Breast epithelium (tissue), 4 donors: ENCODE measurements around the gene NBAS. TPM values are rescaled to one million over a fixed set of nuclear protein-coding genes. Genes with fewer than 3 reads are reported as not detected.

Source experiments
- DNase-seq, 2 donors: peaks; one replicate each; pipeline ENCODE4 v3.0.0-alpha.2; 2019; ENCODE audit warnings: low spot score in 2 of 2
- H3K27ac ChIP-seq, 2 donors: fragments of 200-600 bp; sonication (generic) in 1 of 2; one replicate each; pipeline ENCODE4 v1.5.1; 2016 to 2019; ENCODE audit warnings: mild to moderate bottlenecking in 1 of 2
- H3K27me3 ChIP-seq, 2 donors: fragments of 200-600 bp; sonication (generic) in 1 of 2; one replicate each; pipeline versions ENCODE4 v1.5.1 to v1.6.0; 2017 to 2019; ENCODE audit warnings: control low read depth in 1 of 2, mild to moderate bottlenecking in 1 of 2
- H3K36me3 ChIP-seq: fragments of 200-600 bp; one replicate; pipeline ENCODE4 v1.5.1; 2019
- H3K4me1 ChIP-seq, 2 donors: fragments of 200-600 bp; sonication (generic); one replicate each; pipeline ENCODE4 v1.5.1; 2016 to 2019; ENCODE audit warnings: control low read depth in 1 of 2
- H3K4me3 ChIP-seq, 3 donors: fragments of 200-600 bp; sonication (generic); 1 replicate in 2 of 3; 2 replicates in 1 of 3; pipeline ENCODE4 v1.5.1; 2016 to 2019; ENCODE audit warnings: mild to moderate bottlenecking in 3 of 3, moderate library complexity in 2 of 3
- H3K9me3 ChIP-seq, 2 donors: fragments of 200-600 bp; sonication (generic) in 1 of 2; one replicate each; pipeline ENCODE4 v1.5.1; 2016 to 2019; ENCODE audit warnings: control low read depth in 1 of 2
- POLR2A ChIP-seq: fragments of 450-650 bp; IDR thresholded peaks from one replicate; pipeline ENCODE4 v1.6.1; 2016; ENCODE audit warnings: antibody characterized with exemption, mild to moderate bottlenecking, moderate library complexity
- POLR2AphosphoS5 ChIP-seq, 3 donors: sonication (generic); formaldehyde crosslinking; IDR thresholded peaks; one replicate each; pipeline ENCODE4 v1.6.1; 2017; ENCODE audit warnings: antibody characterized with exemption in 3 of 3
- intact Hi-C: fragments of 100-400 bp; cut with DNase I; formaldehyde crosslinking; loops from one replicate; pipeline ENCODE4 v1.15.1; 2023; ENCODE audit warnings: low total_unique reads
- total RNA-seq, 3 donors: library from RNA; depleted of rRNA; stranded (reverse); fragments of >200 nt; gene quantifications; one replicate each; pipeline ENCODE4 v1.1.0, GENCODE V29; 2016
- TF ChIP-seq, protein P1 (sequence below), 3 donors: fragments of 450-650 bp; IDR thresholded peaks; one replicate each; pipeline ENCODE4 v1.5.1; 2016 to 2017; ENCODE audit warnings: antibody characterized with exemption in 3 of 3, mild to moderate bottlenecking in 3 of 3, moderate library complexity in 3 of 3

Gene NBAS
- total RNA-seq, 3 donors from 2014 or later: 44.9 to 59.1 (median 45.1) TPM

DNA sequence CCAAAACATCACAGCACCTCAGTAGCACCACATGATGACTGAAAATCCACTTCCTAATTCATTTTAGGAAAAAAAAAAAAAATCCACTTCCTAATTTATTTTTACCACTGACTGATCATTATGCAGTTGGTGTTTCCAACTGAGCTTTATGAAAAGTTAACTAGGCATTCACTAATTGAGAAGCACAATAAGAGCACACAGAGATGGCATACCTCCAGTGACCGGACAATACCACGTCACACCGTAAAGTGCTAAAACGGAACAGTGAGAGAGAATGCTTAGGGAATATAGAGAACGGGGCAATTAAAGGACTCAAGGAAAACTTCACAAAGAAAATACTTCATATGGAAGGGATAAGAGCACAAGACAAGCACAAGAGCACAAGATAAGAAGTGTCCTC, 212.5 kb downstream of the NBAS start:
- Histone ChIP-seq H3K9me3 (peaks cover 0 to 13% of the 10 kb centered on the region in 2 donors), H3K36me3 (no peaks in the 10 kb centered on the region), H3K4me1 (no peaks in the 10 kb centered on the region), H3K4me3 (no peak overlapping the region), H3K27ac (no peak overlapping the region), H3K27me3 (no peaks in the 10 kb centered on the region)
- no peak for DNase-seq
- TF ChIP-seq, protein P1, sequence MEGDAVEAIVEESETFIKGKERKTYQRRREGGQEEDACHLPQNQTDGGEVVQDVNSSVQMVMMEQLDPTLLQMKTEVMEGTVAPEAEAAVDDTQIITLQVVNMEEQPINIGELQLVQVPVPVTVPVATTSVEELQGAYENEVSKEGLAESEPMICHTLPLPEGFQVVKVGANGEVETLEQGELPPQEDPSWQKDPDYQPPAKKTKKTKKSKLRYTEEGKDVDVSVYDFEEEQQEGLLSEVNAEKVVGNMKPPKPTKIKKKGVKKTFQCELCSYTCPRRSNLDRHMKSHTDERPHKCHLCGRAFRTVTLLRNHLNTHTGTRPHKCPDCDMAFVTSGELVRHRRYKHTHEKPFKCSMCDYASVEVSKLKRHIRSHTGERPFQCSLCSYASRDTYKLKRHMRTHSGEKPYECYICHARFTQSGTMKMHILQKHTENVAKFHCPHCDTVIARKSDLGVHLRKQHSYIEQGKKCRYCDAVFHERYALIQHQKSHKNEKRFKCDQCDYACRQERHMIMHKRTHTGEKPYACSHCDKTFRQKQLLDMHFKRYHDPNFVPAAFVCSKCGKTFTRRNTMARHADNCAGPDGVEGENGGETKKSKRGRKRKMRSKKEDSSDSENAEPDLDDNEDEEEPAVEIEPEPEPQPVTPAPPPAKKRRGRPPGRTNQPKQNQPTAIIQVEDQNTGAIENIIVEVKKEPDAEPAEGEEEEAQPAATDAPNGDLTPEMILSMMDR (IDR thresholded peaks at IDR 0.05): no peak
- no peak for TF ChIP-seq POLR2A
- no peak for TF ChIP-seq POLR2AphosphoS5 (IDR thresholded peaks at IDR 0.05)
- intact Hi-C loops: no loop called here

DNA sequence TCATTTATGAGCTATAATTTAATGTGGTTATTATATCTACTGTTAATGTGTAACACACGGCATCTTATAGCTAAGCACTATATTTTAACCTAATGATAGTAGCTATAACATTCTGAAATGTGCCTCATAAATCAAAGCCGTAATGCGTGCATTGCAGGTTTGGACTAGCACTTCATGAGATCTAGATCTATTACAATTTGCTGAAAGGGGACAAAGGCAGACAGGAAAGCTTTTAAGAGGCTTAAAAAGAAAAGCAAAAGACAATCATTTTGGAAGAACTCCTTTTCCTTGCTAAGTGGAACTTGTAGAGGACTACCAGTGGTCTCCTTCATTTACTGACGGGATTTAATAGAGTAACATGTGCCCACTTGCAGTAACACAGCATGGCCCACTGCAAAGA, 213.1 kb downstream of the NBAS start:
- Histone ChIP-seq H3K27me3 (no peaks in the 10 kb centered on the region), H3K27ac (no peak overlapping the region), H3K36me3 (no peaks in the 10 kb centered on the region), H3K4me1 (no peaks in the 10 kb centered on the region), H3K9me3 (peaks cover 0 to 13% of the 10 kb centered on the region in 2 donors), H3K4me3 (no peak overlapping the region)
- TF ChIP-seq, protein P1 (IDR thresholded peaks at IDR 0.05): no peak
- TF ChIP-seq POLR2AphosphoS5 (IDR thresholded peaks at IDR 0.05): no peak
- no peak for TF ChIP-seq POLR2A
- DNase-seq: no peak
- intact Hi-C loops: no loop called here

DNA sequence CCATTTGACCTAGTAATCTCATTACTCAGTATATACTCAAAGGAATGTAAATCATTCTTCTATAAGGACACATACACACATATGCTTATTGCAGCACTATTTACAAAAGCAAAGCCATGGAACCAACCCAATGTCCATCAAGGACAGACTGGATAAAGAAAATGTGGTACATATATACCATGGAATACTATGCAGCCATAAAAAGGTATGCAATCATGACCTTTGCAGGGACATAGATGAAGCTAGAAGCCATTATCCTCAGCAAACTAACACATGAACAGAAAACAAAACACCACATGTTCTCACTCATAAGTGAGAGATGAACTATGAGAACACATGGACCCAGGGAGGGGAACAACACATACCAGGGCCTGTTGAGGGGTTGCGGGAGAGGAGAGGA, 214.5 kb downstream of the NBAS start:
- TF ChIP-seq POLR2A (no peak), POLR2AphosphoS5 (IDR thresholded peaks at IDR 0.05) (no peak)
- TF ChIP-seq, protein P1 (IDR thresholded peaks at IDR 0.05): no peak
- no peak overlapping the region for H3K4me3 ChIP-seq
- intact Hi-C loops: no loop called here

DNA sequence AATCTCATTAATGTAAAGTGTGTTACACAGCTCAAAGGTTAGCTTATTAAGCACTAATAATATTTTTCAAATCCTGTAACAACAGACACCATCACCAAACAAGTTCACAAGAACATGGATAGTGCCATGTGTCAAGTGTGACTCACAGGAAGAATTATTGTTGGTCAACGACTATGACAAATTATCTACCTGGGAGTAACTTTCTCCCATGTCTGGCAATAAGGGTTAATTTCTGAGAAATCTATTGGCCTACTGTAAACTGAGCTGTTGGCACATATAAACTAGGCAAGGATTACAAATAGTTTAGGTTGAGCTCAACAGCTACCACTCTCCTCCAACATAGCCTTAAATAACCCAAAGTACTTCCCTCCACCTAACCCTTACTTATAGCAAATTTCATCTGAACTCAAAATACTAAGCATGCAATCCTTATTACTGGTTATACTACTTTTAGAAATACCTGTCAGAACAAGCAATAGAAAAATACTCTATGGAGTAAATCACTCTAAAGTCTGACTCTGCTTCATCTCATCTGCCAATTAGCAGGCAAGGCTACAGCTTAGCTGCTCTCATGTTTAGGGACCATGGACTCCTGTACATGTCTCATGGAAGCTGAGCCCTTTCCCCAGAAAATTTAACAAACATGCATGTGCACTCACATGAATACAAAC, 223.0 kb downstream of the NBAS start:
- TF ChIP-seq, protein P1 (IDR thresholded peaks at IDR 0.05): no peak
- no peak for TF ChIP-seq POLR2AphosphoS5 (IDR thresholded peaks at IDR 0.05)
- no peak for TF ChIP-seq POLR2A
- H3K4me1 ChIP-seq: no peaks in the 10 kb centered on the region
- H3K4me3 ChIP-seq: no peak overlapping the region
- no peak overlapping the region for H3K27ac ChIP-seq
- H3K27me3 ChIP-seq: no peaks in the 10 kb centered on the region
- no peak for DNase-seq
- H3K9me3 ChIP-seq: no peaks in the 10 kb centered on the region
- intact Hi-C loops: no loop called here
- no peaks in the 10 kb centered on the region for H3K36me3 ChIP-seq

More for the DNA sequence above, 214.5 kb downstream of the NBAS start:
- no peak overlapping the region for H3K27ac ChIP-seq
- H3K27me3 ChIP-seq: no peaks in the 10 kb centered on the region
- H3K4me1 ChIP-seq: no peaks in the 10 kb centered on the region
- H3K36me3 ChIP-seq: no peaks in the 10 kb centered on the region
- H3K9me3 ChIP-seq: peaks cover 0 to 13% of the 10 kb centered on the region in 2 donors
- DNase-seq: no peak

DNA sequence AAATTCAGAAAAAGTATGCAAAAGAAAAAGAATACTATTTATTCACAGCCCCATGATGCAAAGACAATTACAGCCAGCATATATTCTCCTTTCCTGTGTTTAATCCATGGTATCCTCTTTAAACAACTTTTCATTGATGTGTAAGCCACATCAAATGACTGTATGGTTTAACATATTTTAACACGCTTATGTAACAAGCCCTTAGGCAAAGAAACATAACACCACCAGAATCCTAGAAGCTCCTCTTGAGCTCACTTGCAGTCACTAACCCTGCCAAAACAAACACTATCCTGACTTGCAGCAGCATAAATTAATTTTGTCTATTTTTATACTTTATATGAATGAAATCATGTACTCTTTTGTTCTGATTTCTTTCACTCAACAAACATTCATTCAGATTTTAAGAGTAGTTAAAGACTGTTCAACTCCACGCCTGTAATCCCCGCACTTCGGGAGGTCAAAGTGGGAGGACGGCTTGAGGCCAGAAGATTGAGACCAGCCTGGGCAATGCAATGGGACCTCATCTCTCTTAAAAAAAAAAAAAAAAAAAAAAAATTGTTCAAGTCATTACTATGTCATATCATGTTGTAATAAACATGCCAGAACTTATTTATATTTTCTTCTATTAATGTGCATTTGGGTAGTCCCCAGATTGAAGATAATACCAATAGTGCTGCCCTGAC, 226.3 kb downstream of the NBAS start:
- no peak overlapping the region for H3K4me3 ChIP-seq
- no peaks in the 10 kb centered on the region for H3K36me3 ChIP-seq
- no peaks in the 10 kb centered on the region for H3K9me3 ChIP-seq
- DNase-seq: no peak
- no peaks in the 10 kb centered on the region for H3K27me3 ChIP-seq
- no peaks in the 10 kb centered on the region for H3K4me1 ChIP-seq
- TF ChIP-seq, protein P1 (IDR thresholded peaks at IDR 0.05): no peak
- no peak for TF ChIP-seq POLR2AphosphoS5 (IDR thresholded peaks at IDR 0.05)
- TF ChIP-seq POLR2A: no peak
- intact Hi-C loops: no loop called here
- no peak overlapping the region for H3K27ac ChIP-seq
